A549 (cell line): Measurements from ENCODE around the gene HMGN3.

ENCODE experiments used
- BCL3 ChIP-seq: fragments of >200 bp; sonication (Bioruptor Twin); formaldehyde crosslinking; IDR thresholded peaks from 3 replicates; pipeline ENCODE4 v1.6.1; 2016
- CHD4 ChIP-seq: fragments of 200-600 bp; sonication (generic); IDR thresholded peaks from 2 replicates; pipeline ENCODE4 v1.6.1; 2016; ENCODE audit warnings: antibody characterized with exemption, mild to moderate bottlenecking, borderline replicate concordance
- CTCF ChIP-seq: fragments of >200 bp; sonication (Bioruptor Twin); formaldehyde crosslinking; IDR thresholded peaks from 3 replicates; pipeline ENCODE4 v1.5.1; 2016
- ELK1 ChIP-seq: fragments of 150-350 bp; IDR thresholded peaks from 2 replicates; pipeline ENCODE4 v1.6.1; 2014; ENCODE audit warnings: low read depth, mild to moderate bottlenecking, low read length
- HOXB5 ChIP-seq: fragments of 250-450 bp; sonication (Bioruptor Pico); IDR thresholded peaks from 2 replicates; pipeline ENCODE4 v1.5.0; 2020; ENCODE audit warnings: mild to moderate bottlenecking, moderate library complexity
- JUN ChIP-seq, 2 experiments: fragments of >200 bp; sonication (Bioruptor Twin); formaldehyde crosslinking; IDR thresholded peaks; 2 replicates in 1 of 2; 3 replicates in 1 of 2; pipeline ENCODE4 v1.6.1; 2016 to 2017
- MAX ChIP-seq: IDR thresholded peaks from 2 replicates; pipeline ENCODE4 v1.6.1; 2012
- NR3C1 ChIP-seq: fragments of >200 bp; sonication (Bioruptor Twin); formaldehyde crosslinking; IDR thresholded peaks from 3 replicates; pipeline ENCODE4 v1.6.1; 2017
- PBX3 ChIP-seq: IDR thresholded peaks from 2 replicates; pipeline ENCODE4 v1.6.1; 2012
- REST ChIP-seq: fragments of 200-600 bp; sonication (generic); IDR thresholded peaks from 2 replicates; pipeline ENCODE4 v1.6.1; 2016; ENCODE audit warnings: antibody characterized with exemption, mild to moderate bottlenecking, moderate library complexity
- RNF2 ChIP-seq: fragments of 200-600 bp; sonication (generic); IDR thresholded peaks from 2 replicates; pipeline ENCODE4 v1.6.1; 2016; ENCODE audit warnings: low read depth, mild to moderate bottlenecking, antibody characterized with exemption, moderate library complexity, borderline replicate concordance
- SMC3 ChIP-seq: fragments of >200 bp; sonication (Bioruptor Twin); formaldehyde crosslinking; IDR thresholded peaks from 3 replicates; pipeline ENCODE4 v1.6.1; 2018; ENCODE audit warnings: inconsistent platforms

- no peak for TF ChIP-seq BCL3
- no peak for TF ChIP-seq CTCF
- no peak for TF ChIP-seq PBX3
- no peak for TF ChIP-seq SMC3
- no peak for TF ChIP-seq ELK1
- no peak for TF ChIP-seq NR3C1
- no peak for TF ChIP-seq MAX
- no peak for TF ChIP-seq REST
- no peak for TF ChIP-seq JUN (IDR thresholded peaks at IDR 0.05)
- no peak for TF ChIP-seq RNF2
- no peak for TF ChIP-seq HOXB5 (CRISPR knock-in tag)
- TF ChIP-seq CHD4 = no peak
Measured at GRCh38 chr6:79202556-79202955, 31.9 kb downstream of the HMGN3 start.
